Measurements from ENCODE around the gene CPSF4.

Gene CPSF4

GRCh38 chr7:99438573-99439480 lies at the start of gene CPSF4, which contains the start of gene PTCD1:
Gene CPSF4 (plus strand): TSS chr7:99438943. CDS start chr7:99439083, 140 bp downstream.
Gene PTCD1 (minus strand): TSS chr7:99438798. CDS start chr7:99435242, 3,556 bp downstream.
- DNase-seq, result peak; percentile 83

GRCh38 chr7:99389772-99390171 lies 49.0 kb upstream of the CPSF4 start:
- no peak for DNase-seq

DNA sequence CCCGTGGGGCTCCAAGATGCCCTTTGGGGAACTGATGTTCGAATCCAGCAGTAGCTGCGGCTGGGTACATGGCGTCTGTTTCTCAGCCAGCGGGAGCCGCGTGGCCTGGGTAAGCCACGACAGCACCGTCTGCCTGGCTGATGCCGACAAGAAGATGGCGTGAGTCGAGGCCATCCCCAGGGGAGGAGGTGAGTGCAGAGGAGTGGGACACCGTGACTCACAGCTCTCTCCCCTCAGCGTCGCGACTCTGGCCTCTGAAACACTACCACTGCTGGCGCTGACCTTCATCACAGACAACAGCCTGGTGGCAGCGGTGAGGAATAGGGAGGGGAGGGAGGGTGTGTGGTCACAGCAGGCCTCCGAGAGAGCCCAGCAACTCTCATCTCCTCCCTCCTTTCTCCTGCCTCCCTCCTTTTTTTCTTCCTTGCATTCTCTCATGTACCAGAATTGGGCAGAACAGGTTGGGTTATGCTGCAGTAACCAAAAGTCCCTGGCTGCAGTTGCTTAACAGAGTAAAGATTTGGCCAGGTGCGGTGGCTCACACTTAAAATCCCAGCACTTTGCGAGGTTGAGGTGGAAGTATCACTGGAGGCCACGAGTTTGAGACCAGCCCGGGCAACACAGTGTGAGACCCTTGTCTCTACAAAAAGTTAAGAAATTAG lies 47.7 kb upstream of the CPSF4 start:
- DNase-seq, result no peak

DNA sequence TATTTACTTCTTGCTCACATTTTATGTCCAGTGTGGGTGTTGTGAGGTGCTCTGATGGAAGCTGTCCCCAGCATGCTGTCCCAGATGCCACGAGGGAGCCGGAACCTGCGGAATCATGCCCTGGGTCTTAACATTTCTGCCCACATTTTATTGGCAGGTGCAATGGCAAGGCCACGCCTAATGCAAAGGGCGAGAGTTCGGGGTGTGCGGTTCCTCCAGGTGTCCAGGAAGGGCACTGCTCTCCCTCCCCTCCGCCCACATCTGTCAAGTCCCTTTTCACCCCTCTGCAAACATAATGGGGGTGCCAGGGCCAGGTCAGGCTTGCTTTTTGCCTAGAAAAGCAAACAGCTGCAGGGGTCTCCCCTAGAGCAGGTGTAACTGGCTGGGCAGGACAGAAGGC lies 46.7 kb upstream of the CPSF4 start:
- DNase-seq, result no peak

GRCh38 chr7:99392659-99393354 lies 45.9 kb upstream of the CPSF4 start:
- peak; percentile 36 for DNase-seq

DNA sequence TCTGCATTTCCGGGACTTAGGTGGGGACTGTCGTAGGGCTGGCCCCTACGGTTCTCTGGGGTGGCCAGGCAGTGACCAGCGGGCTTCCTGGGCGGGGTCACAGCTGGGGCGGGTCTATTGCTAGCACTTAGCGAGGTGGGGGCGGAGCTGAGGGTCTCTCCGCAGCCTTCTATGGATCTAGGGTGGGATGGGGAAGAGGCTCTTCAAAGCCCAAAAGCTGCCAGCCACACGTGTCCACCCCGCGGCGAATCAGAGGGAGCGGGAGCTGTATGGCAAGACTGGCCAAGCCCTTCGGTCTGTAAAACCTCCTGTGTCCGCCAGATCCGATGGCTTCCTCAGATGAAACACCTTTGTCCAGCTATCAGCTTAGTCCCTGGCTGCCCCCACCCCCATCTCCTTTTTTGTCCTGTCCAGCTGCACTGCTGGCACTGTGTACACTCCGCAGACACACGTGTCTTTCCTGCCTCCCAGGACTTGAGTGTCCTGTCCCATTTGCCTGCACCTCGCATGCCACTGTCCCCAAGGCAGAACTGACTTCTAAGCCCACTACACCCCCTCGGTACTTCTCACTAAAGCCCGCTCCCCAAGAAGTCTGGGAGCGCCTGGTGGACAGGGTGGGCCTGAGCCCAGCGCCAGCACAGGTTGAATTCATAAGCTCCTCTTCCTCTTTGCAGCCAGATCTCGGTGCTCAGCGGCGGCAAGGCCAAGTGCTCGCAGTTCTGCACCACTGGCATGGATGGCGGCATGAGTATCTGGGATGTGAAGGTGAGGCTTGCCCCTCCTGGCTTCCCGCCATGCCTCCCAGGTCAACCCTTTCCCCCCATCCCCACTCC lies 45.2 kb upstream of the CPSF4 start:
- DNase-seq, result no peak

DNA sequence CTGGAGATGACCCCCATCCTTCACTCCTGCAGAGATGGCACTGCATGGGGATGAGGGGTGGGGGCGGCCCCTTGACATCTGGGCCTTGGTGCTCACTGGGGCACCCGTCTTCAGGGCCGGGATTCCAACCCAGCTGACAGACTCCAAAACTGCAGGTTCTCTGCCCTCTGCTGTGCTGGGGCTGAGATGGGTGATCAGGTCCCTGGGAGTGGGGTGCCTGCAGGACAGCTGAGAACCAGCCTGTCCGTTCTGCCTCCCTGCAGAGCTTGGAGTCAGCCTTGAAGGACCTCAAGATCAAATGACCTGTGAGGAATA lies 44.6 kb upstream of the CPSF4 start:
- DNase-seq, result no peak

DNA sequence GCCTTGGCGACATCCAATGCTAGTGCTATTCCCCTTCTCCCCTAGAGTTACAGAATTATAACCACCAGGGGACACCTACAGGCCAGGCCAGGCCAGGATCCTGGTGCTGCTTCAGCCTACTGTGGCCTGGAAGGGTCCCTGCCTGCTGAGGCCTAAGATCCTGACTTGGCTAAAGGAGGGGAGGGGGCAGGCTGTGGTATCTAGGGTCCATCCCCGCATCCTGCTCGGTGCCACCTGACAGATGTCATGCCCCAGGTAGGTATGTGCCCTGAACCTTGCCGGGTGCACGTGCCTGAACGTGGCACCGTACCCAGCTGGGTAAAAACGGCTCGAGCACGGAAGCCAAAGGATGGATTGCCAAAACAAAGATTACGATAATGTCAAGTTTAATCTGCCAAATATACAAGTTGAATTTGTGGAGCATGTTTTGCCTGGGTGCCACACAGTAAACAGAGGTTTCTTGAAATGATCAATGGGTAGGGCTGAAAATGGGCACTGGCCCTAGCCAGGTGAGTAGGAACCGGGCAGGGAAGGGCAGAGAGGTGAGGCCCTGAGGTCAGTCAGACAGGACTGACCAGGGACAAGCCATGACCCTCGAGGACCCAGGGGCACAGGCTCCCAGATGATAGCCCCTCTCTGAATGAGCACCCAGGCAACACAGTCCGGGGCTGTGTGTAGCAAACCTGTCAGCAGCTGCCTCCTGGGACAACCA lies 43.0 kb upstream of the CPSF4 start:
- DNase-seq, result no peak

DNA sequence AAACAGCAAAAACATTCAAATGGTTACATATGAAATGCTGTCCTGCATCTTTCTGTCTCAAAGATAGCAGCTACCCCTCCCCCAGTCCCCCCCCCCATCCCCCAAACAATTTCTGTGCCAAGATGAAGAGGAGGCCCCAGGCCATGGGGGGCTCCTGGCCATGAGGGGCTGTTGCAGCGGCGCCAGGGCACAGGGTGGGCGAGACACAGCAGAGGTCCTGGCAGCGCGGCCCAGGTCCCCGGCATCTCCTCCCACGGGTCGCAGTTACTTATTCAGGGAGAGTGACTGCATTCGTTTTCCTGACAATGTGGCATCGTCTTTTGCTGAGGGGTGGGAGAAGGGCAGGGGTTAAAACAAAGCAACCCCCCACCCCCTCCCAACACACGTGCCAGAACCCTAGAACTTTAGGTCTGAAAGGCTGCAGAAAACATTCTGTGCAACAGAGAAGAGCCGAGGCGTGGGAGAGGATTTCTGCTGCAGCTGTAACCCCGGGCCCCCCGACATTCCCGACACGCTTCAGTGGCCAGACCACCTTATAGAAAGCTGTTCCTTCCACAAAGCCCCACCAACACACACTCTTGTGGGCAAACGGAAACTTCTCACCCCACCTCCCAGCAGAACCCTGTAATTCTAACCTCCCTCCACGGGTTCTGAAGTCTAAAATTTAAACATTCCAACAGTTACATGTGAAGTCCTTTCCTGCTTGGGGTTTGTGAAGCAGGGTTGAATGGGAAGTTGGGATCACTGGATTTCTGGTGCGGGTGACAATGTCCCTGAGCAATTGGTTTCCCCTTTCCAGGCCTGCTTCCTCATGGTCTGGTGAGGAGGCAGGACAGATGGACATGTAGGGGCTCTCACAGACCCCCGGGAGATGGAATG lies 42.1 kb upstream of the CPSF4 start:
- DNase-seq, result no peak

DNA sequence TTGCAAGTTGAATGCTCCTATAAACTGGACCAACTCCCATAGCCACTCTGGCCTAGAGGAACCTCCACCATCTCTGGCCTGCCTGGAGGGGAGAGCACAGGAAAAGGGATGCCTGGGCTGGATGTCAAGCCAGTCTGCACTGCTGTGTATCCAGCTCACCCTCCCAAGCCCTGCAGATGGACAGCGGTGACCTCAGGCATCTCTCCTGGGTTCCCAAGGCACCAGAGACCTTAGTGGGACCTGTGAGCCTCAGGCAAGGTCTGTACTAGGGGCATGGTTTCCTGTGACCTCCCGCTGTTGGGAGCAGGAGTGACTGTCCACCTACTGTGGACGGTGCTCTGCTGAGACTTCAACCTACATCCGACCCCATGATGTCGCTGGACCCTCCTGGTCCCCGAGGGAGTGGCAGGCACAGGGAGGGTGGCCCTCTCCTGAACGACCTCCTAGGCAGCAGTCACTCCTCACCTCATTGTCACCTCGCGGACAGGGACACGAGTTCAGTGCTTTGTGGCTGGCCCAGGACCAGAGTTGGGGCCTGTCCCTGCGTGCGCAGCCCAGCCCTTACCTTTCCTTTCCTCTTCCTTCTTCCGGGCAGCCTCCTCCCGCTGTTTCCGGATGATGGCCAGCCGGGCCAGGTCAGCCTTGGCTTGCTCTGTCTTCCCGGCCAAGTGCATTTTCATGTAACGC lies 41.3 kb upstream of the CPSF4 start:
- no peak for DNase-seq

DNA sequence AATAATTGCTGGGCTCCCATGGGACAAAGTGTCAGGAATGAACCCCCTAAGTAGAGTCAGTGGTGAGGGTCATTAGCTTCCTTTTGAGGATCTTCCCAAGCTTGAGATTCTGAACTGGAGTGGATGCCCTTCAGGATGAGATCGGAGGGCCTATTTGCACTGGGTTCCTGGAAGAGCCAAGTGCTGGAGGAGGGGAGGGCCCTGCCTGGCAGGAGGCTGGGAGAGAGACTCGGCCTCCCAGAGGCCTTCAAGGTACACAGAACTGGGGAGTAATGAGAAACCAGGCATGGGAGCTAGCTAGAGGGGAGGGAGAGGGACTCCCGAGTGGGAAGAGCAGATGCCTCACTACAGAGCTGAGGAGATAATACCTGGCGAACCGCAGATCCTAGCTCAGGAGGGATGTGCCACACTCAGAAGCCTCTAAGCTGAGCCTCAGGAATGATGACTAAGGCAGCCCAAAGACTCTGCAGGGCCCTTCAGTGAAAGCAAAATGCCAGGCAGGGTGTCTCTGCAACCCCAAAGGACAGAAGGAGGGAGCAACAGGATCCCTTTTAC lies 39.8 kb upstream of the CPSF4 start:
- no peak for DNase-seq

GRCh38 chr7:99399597-99399996 lies 39.1 kb upstream of the CPSF4 start:
- no peak for DNase-seq

DNA sequence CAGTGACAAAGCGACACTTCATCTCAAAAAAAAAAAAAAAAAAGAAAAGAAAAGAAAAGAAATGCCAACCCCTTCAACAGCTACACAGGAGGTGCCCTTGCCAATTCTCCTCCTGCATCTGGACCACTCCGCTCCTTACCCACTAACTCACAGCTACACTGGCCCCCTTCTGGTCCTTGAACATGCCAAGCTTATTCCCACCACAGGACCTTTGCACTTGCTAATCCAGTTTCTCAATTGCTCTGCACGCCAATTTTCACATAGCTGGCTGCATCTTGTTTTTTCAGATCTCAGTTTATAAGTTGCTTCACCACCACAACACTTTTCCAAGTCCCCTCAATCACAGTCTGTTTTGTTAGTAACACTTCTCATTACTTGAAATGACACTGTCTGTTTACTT lies 35.9 kb upstream of the CPSF4 start:
- no peak for DNase-seq

- DNase-seq, result no peak
Observed at GRCh38 chr7:99403764-99404163, 35.0 kb upstream of the CPSF4 start.

GRCh38 chr7:99404235-99404976 lies 34.3 kb upstream of the CPSF4 start:
- no peak for DNase-seq

DNA sequence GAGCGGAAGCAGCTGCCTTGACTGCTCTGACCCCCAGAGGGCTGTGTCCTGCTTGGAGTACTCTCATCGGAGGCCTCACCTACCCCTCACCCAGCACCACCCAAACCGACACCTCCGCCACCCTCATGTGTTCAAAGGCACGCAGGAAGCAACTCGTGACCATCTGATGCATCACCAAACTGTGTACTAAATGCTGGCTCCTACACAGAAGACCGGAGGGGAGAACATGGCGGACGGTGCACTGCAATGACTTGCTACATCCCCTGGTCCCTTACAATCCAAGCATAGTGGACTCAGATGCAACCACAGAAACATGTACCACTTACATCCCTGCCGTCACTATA lies 33.8 kb upstream of the CPSF4 start:
- DNase-seq, result no peak

- DNase-seq, result peak; percentile 34
Observed at GRCh38 chr7:99406557-99406956, 32.2 kb upstream of the CPSF4 start.

- DNase-seq, result peak; percentile 16
Observed at GRCh38 chr7:99407872-99408378, 30.8 kb upstream of the CPSF4 start.

Data from NCI-H2081 treated with DMSO at 0.1 percent for 48 hours (cell line).